Middle frontal gyrus (tissue), 1 donor: ENCODE data around the gene RCAN2.

Source experiments
- DNase-seq: peaks from one replicate; pipeline ENCODE4 v3.0.0-alpha.2; 2015; ENCODE audit warnings: low spot score; ENCODE audit errors: extremely low spot score

RCAN2 gene

DNA sequence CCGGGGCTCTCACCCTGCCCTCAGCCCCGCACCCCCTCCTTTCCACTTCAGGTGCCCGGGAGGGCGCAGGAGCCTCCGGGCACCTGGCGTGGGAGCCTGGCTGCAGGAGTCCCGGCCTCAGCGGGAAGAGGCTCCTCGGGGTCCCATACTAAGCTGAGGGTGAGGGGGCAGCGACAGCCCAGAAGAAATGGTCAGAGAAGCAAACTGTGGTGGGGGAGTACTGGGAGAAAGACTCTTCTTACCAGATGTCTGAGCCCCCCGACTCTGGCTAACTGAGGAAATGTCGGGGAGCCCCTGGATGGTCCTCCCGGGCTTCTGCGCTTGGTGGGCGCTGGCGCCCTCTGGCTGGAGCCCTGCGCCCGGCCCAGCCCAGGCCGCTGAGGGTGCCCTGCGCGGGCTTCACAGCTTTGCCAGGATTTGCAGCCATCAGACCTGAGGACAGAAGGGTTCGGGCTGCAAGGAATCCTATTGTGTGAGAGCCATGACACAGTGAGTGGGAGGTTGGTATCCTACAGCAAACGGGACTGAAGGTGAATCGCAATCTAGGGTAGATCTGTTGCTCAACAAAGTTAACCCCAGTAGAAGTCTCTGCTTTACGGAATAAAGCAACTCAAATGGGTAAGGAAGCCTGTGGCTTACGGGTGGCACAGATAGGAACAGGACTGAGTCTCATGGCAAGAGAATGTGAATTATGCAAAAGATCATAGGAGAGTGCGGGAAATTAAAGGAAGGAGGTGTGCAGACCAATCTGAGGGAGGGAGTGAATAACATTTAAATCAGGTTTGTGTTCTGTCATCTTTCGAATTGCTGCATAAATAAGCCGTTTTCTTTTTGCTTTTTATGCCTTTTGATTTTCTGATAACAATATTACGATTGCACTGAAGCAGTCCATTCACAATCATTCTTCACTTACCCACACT, 639 bp upstream of the RCAN2 start:
- DNase-seq, result peak; percentile 60

- DNase-seq, result no peak
These were observed 636 bp downstream of the RCAN2 start for GRCh38 chr6:46490425-46491200.

GRCh38 chr6:46486181-46486580, 5.1 kb downstream of the RCAN2 start:
- DNase-seq, result no peak

GRCh38 chr6:46484081-46484820, 7.0 kb downstream of the RCAN2 start:
- no peak for DNase-seq

GRCh38 chr6:46476301-46476700, 14.9 kb downstream of the RCAN2 start:
- DNase-seq, result no peak

DNA sequence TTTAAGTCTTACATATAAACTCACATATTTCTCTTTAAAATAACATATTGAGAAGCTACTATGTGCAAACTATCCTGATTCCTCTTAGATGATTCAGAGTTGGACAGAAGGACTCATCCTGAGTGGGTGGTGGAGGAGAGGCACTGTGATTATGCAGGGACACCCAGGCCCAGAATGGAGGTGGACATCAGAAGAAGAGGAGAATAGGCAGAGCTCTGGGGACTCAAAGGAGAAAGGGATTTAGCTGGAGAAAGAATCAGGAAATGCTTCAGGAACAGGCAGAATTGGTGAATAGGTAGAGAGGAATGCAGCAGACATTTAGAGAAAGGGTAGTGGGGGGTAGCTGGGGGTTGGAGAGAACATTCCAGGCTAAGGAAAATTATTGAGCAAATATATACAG, 17.4 kb downstream of the RCAN2 start:
- no peak for DNase-seq

GRCh38 chr6:46472243-46472642, 19.0 kb downstream of the RCAN2 start:
- DNase-seq, result no peak

GRCh38 chr6:46469021-46469420, 22.2 kb downstream of the RCAN2 start:
- DNase-seq, result no peak

DNA sequence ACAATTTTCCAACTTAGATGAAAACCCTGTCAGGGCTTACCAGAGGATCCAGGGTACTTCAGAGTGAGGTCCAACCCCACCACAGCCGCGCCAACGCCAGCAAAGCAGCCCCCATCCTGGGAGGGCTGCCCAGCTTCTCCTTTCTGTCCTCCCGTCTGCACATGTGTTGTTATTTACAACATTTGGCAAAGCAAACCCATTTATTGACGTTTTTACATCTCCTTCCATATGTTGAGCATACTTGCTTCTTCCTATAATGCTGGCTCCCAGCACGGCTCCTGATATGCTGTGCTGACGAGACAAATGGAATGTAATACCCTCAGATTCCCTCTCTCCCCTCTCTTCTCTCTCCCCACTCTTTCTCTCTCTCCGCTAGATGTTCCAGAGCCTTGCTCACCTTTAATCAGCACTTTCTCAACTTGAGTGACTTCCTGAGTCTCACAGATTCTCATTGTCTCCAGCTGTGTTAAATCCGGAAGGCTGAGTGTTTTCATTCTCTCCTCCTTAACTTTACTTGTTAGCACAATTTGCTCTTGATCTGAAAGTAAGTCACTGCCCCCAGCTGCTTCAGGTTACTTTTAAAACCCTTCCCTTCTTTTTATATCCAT, 22.7 kb downstream of the RCAN2 start:
- no peak for DNase-seq

- no peak for DNase-seq
These were observed 24.7 kb downstream of the RCAN2 start for GRCh38 chr6:46466570-46466969.

DNA sequence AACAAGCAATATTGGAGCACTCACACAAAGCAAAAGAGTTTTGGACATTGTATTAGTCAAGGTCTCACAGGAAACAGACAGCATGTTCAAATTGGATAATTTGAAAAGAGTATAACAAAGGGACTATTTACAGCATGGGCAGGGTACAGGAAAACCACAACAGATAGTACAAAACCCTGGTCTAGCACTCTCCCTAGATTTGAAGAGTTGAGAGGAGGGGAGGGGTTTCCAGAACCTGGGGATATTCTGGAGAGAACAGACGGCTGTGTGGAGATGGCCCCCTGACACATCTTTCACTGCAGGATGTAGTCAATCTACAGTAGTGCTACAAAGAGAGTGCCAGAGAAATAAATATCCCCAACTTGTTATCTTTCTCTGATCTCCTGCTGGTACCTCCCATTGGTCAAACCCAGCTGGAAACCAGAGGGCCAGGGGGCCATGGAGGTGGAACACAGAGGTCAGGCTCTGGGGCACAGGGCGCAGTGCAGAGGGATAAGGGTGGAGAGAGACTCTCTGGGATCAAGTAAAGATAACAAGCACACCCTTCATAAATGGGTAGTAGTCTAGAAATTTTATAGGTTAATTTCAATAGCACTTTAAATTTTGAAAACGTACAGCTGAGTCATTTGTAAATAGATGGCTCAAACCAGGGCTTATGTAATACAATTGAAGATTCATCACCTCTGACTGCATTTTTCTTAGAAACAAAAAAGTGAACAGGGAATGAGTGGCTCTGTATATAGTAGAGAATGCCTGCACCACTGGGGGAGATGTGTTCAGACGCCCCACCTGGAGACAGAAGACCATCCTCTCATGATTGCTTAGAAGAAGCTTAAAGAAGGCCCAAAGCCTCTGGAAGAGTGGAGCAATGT, 25.7 kb downstream of the RCAN2 start:
- no peak for DNase-seq

DNA sequence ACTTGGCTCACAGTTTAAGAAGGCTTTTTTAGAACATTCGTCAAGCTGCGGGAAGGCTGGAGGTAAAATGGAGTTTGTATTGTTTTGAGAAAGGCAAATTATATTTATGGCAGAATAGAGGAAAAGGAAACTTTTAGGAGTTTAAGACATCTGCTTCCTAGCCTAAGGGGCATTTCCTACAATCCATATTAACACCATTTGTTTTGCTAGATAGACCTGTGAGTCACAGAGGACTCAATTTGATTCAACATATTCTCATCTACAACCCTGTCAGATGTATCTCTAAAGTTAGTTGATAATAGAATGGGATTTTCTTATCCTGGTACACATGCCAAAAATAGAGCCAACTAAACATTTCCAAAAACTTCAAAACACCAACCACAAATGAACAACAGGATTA, 35.0 kb downstream of the RCAN2 start:
- DNase-seq, result no peak

DNA sequence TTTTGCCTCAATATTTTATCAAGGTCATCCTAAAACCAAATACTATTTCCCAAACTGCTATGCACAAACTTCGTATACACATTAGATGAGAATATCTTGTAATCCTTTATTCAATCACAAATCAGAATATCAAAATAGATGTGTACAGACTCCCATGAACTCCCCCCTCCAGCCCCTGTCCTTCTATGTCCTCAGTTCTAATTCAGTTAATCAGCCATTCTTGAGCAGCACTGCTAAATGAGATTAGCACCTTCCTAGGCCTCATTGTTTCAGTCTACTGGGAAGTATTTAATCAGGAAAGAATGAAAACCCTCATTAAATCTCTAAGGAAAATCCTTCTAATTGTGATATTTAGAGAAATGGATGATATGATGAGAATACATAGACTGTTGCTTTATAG, 36.6 kb downstream of the RCAN2 start:
- DNase-seq, result no peak

DNA sequence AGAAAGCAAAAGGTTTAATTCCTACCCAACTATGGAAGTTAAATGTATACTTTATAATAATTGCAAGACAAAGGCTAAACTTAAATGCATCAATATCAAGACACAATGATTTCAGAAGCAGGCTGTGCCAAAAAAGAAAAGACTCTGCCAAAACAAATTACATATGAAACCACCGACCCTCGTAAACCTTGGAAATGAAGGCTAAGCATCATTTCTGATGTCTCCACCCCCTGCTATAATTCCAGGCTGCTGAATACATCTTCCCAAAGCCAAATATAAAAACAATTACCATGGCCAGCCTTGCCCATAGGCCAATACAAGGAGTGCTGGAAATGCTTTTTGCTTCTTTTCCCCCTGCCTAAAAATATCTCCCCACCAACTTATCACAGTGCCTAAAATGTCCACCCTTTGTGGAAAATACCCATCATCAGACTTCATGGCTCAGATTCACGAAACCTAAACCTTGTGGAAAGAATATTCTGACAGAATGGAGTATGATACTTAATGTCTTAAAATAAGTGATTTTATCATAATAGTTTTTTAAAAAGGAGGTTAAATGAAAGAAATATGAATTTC, 37.4 kb downstream of the RCAN2 start:
- no peak for DNase-seq

DNA sequence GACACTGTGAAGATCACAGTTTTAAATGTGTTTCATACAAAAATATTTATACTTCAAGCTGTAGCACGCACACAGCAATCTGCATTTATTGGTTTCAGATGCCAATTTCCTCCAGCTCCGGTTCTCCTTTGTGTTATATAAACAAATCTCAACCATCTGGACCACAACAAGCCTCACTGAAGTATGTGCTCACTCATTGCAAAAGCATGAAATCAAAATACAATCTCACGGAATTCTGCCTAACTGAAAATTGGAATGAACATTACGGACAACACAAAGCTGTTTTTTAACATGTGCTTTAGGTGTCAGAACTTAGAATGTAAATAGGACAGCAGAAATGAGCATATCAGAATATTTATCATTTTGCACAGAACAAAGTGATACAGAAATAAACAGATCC, 38.0 kb downstream of the RCAN2 start:
- no peak for DNase-seq

DNA sequence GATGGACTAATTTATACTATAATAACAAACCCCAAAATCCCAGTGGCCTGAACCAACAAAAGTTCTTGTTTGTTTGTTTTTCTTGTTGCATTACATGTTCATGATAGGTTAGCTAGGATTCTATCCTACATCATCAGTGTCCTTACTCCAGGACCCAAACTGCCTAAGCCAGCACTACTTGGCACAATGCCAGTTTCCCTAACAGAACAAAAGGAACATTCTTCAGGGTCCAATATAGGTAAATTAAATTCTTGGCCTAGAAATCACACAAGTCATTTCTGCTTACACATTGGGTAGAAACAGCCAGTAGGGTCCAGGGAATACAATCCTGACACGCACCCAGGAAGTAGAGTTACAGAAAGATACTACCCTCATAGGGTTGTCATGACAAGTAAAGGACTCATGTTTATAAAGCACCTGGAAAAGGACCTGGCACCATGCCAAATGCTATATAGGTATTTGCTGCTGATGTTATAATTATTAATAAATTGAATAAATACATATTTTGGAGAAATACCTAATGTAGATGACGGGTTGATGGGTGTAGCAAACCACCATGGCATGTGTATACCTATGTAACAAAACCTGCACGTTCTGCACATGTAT, 38.8 kb downstream of the RCAN2 start:
- DNase-seq, result no peak

GRCh38 chr6:46451343-46451742, 39.9 kb downstream of the RCAN2 start:
- no peak for DNase-seq

GRCh38 chr6:46444772-46445454, 46.3 kb downstream of the RCAN2 start:
- DNase-seq, result no peak

- no peak for DNase-seq
These were observed 47.6 kb downstream of the RCAN2 start for GRCh38 chr6:46443623-46444022.
